UCSD-AML1 (cell line): ENCODE data around the gene MTMR3.
"Not testable (repeated sequence)": the region's sequence is repeated elsewhere in the genome, so short reads cannot be mapped to it uniquely, and the experiment has no call there.

ENCODE experiments used
- DNase-seq: peaks from one replicate; lab custom pipeline; 2025; ENCODE audit not compliant: unreplicated experiment; lab: John Stamatoyannopoulos, UW

The MTMR3 gene

DNA sequence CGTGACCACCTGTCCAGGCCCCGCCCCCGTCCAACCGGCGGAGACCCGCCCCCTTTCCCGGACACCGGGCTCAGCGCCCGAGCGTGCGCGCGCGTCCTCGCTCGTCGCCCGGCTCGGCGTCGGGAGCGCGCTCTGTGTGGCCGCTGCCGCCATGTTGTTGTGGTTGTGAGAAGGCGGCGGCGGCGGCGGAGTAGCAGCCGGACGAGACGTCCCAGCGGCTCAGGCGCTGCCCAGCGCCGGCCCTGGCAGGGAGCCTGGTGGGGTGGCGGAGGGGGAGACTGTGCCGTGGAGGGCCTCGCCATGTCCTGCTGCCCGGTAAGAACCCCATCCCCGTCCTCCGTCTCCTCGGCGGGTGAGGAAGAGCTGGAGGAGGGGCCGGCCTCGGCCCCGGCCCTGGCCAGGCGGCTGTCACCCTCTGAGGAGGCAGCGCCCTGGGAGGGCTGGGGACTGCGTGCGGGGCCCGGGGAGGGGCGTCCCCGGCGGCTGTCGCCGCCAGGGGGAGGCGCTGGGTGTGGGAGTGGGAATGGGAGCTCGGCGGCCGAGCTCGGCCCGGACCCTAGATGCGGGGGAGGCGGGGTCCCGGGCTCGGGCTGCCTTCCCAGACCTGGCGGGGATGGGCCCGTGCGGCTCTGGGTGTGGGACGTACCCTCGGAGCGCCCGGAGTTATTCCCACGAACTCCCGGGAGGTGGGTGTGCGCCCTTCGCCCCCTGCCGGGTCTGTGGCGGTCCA lies at the start of gene MTMR3:
Gene MTMR3, plus strand, starts transcription at position 130 of the 730 bp plus-strand sequence. CDS start 87,886 bp downstream, outside the sequence.
- DNase-seq: peak; percentile 95

DNA sequence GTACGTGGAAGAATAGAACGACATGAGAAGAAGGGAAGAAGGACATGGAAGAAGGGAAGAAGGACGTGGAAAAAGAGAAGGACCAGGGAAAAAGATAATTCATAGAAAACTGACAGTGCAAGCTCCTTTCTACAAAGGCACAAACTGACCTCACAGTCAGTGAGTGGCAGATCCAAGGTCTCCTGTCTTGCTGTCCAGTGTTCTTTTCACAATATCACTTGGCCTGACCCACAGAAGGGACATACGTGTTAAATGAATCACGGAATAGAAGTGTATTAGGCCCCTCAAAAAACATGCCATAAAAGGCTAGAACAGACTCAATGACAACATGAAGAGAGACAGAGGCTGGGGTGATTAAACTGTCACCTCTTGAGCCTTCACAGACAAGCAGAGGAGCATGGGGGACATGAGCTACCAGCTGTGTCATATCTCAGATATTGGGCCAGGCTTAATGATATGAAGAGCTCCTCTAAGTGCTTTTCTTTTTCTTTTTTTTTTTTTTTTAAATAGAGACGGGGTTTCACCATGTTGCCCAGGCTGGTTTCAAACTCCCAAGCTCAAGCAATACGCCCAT lies 49.5 kb upstream of the MTMR3 start:
- DNase-seq: no peak

- no peak for DNase-seq
Observed at GRCh38 chr22:29834046-29834445, 48.9 kb upstream of the MTMR3 start.

DNA sequence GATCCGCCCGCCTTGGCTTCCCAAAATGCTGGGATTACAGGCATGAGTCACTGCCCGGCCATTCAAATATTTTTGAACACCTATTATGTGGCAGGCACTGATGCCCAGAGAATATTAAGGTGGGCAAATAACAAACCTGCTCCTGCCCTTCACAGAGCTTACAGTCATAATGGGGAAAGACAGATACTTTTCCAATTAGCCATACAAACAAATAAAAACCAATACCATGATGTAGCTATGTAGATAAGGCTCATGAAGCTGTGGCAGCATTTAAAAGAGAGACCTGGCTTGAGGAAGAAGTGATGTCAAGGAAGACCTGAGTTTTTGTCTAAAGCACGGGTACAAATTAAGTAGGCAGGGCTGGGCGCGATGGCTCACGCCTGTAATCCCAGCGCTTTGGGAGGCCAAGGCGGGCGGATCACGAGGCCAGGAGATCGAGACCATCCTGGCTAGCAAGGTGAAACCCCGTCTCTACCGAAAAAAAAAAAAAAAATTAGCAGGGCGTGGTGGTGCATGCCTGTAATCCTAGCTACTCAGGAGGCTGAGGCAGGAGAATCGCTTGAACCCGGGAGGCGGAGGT lies 46.1 kb upstream of the MTMR3 start:
- not testable (repeated sequence) for DNase-seq

DNA sequence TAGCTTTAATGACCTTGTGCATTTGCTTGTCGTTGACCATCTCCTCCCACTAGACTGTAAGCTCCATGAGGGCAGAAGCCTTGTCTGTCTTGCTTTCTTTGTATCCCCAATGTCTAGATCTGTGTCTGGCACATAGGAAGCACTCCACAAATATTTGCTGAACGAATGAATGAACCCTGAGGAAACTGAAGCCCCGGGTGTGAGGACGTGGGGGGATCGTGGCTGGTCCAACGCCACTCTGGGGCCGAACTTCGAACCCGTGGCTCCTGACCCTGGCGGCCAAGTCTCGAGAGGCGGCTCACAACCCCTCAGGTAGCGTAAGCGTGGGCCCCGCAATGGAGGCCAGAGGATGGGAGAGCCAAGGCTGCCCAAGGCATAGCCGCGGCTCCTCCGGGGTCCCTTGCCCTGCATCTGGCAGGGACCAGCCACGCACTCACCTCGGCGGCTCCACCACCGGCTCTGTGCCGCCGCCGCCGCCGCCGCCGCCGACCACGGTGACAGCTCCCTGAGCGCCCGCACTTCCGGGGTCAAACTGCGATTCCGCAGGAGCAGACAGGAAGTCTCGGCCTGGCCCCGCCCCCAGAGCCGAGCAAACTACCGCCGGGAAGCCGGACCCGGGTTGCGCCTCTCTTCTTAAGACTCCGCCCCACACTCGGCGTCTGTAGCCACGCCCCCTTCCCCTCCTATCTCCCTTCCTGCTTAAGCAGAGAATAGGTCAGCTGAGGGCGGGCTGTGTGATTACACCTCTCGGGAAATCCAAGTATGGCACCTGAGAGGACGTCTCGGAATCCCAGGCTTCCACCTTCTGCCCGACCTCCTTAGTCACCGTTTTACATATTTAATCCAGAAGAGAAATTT lies 45.0 kb upstream of the MTMR3 start, which contains the start of gene ASCC2:
Gene ASCC2, minus strand, starts transcription at position 534 of the 858 bp plus-strand sequence. CDS start 5,949 bp downstream, outside the sequence.
- DNase-seq: peak; percentile 99

- DNase-seq: no peak
Observed at GRCh38 chr22:29838599-29838956, 44.4 kb upstream of the MTMR3 start.

DNA sequence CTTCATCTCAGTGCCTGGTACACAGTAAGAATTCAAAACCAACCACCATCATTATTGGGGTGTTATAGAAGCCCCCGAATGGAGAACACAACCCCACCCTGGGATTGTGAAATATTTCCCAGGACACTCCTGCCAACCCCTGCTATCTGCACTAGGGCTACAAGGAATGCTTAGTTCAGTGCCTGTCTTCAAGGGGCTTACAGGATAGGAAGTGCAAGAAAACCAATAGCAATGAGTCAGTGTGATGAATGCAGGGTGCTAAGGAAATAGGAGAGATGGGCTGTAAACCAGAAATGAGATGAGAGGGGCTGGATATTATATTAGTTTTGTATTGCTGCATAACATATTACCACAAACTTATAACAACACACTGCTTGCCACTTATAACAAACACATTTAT lies 43.9 kb upstream of the MTMR3 start:
- DNase-seq: no peak

DNA sequence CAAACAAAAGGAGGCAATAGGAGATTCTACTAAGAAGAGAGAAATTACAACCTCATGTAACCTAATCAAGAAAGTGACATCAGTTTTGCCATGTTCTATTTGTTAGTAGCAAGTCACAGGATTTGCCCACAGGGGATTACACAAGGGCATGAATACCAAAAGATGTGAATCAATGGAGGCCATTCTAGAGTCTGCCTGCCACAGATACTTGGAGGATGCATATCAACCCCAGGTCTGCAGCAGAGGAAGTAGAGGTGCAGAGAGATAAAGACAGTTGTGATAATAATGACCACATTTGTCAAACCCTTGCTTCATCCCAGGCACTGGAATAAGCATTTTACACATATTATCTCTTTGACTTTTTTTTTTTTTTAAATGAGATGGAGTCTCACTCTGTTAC lies 42.5 kb upstream of the MTMR3 start:
- DNase-seq: no peak

DNA sequence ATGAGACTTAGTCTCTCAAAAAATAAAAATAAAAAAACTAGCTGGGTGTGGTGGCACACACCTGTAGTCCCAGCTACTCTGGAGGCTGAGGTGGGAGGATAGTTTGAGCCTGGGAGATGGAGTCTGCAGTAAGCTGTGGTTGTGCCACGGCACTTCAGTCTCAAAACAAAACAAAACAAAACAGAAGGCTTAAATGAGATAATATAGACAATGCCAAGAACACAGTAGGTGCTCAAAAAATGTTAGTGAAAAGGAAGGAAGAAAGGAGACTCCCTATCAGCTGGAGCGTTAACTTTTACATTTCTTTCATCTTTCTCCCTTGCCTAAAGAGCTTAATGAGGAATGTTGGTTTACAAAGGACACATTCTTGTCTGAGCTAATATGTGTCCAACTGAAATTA lies 40.8 kb upstream of the MTMR3 start:
- DNase-seq: no peak

- DNase-seq: no peak
Observed at GRCh38 chr22:29842740-29843139, 40.2 kb upstream of the MTMR3 start.

DNA sequence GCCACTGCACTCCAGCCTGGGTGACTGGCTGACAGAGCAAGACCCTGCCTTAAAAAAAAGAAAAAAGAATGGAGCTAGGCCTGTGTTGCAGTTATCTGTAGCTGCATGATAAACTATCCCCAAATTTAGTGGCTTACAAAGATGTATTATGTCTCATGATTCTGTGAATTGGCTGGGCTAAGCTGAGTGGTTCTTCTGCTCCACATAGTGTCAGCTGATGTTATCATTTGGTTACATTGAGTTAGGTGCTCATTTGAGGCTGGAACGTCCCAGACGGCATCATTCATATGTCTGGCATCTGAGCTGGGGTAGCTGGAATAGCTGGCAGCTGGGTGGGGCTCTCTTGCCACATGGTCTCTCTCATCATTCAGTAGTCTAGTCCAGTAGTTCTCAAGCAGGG lies 36.7 kb upstream of the MTMR3 start:
- DNase-seq: no peak

DNA sequence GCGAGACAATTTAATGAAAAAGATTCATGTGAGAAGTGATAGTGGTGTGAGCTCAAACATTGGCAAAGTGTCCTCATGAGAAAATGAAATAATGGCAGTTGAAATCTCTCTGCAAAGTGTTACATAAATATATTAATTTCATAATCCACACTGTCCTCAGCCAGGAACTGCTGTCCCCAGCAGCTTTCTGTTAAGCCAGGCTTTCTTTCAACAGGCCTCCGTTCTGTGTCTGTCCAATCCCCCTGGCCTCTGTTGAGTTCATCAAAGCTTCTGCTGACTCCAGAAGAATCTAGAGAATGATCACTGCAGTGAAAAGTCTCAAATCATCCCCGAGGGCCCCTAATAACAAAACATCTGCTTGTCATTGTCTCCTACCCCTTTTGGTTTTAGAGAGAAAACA lies 34.9 kb upstream of the MTMR3 start:
- DNase-seq: no peak

DNA sequence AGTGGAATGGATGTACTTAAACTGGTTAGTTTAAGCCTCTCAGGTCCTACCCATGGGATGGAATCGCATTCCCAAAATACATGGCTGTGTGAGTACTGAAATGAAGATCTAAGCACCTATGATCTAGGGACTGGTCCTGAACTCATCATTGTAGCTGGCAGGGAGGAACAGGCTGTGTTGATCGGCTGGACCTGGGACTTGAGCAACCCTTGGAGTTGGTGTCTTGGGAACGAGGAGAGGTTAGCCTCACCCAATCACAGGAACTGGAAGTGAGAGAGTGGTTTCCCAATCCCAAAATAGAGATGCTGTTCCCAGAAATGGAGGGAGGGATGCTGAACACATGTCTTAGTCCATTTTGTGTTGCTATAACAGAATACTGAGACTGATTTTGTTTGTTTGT lies 28.5 kb upstream of the MTMR3 start:
- DNase-seq: no peak

- peak; percentile 18 for DNase-seq
Observed at GRCh38 chr22:29855611-29856181, 27.3 kb upstream of the MTMR3 start.

- DNase-seq: no peak
Observed at GRCh38 chr22:29856496-29856895, 26.5 kb upstream of the MTMR3 start.

DNA sequence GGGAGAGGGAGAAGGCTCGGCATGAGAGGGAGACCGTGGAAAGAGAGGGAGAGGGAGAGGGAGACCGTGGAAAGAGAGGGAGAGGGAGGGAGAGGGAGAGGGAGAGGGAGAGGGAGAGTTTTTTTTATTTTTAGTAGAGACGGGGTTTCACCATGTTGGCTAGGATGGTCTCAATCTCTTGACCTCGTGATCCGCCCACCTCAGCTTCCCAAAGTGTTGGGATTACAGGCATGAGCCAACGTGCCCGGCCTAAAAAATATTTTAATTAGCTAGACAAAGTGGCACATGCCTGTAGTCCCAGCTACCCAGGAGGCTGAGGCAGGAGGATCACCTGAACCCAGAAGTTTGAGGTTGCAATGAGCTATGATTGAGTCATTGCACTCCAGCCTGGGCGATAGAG lies 23.9 kb upstream of the MTMR3 start:
- not testable (repeated sequence) for DNase-seq

DNA sequence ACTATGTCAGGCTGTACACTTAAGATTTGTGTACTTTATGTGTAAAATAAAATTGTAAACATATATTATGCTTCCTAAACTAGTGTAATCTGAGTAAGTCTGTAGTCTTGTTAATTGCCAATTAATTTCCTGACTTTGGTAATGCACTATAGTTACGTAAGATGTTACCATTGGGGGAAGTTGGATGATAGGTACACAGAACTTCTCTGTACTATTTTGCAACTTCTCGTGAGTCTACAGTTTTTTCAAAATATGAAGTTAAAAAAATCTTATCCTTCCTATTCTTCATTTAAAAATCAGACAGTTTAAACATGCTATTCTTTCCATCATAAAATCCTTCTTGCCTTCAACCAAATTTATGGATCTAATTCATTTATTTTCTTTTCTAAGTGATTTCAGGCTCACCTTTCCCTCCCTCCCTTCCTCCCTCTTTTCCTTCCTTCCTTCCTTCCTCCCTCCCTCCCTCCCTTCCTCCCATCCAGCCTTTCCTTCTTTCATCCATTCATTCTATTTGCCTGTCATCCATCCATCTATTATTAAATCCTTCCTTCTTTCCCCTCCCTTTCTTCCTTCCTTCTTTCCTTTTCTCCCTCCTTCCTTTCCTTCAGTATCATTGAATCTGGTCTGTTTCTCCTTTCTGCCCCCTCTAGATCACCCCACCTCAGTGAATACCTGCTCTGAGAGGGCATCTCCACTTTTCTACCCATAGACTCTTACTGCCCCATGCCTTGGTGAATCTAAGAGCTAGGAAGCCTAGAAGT lies 22.8 kb upstream of the MTMR3 start:
- no peak for DNase-seq

GRCh38 chr22:29861672-29862297 lies 21.2 kb upstream of the MTMR3 start:
- no peak for DNase-seq

DNA sequence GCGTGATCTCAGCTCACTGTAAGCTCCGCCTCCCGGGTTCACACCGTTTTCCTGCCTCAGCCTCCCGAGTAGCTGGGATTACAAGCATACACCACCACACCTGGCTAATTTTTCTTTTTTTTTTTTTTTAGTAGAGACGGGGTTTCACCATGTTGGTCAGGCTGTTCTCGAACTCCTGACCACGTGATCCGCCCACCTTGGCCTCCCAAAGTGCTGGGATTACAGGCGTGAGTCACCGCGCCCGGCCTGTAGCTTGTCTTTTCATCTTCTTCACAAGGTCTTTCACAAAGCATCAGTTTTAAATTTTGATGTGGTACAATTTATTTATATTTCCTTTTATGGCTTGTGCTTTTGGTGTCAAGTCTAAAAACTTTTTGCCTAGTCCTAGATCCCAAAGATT lies 17.4 kb upstream of the MTMR3 start:
- not testable (repeated sequence) for DNase-seq

GRCh38 chr22:29867260-29867659 lies 15.7 kb upstream of the MTMR3 start:
- no peak for DNase-seq
